Thyroid gland (tissue), 4 donors: Measurements from ENCODE around the gene CSMD2.

ENCODE experiments used
- POLR2A ChIP-seq, 2 donors: fragments of 450-650 bp; IDR thresholded peaks; one replicate each; pipeline ENCODE4 v1.6.1; 2017; ENCODE audit warnings: antibody characterized with exemption in 2 of 2, mild to moderate bottlenecking in 2 of 2, moderate library complexity in 1 of 2
- TF ChIP-seq, protein P1 (sequence below), 6 experiments: fragments of 200-600 bp in 3 of 6; fragments of 450-650 bp in 3 of 6; sonication (generic) in 3 of 6; IDR thresholded peaks; one replicate each; pipeline ENCODE4 v1.5.1; 2016 to 2019; ENCODE audit warnings: antibody characterized with exemption in 6 of 6, mild to moderate bottlenecking in 2 of 6, inconsistent platforms in 1 of 6, moderate library complexity in 1 of 6

DNA sequence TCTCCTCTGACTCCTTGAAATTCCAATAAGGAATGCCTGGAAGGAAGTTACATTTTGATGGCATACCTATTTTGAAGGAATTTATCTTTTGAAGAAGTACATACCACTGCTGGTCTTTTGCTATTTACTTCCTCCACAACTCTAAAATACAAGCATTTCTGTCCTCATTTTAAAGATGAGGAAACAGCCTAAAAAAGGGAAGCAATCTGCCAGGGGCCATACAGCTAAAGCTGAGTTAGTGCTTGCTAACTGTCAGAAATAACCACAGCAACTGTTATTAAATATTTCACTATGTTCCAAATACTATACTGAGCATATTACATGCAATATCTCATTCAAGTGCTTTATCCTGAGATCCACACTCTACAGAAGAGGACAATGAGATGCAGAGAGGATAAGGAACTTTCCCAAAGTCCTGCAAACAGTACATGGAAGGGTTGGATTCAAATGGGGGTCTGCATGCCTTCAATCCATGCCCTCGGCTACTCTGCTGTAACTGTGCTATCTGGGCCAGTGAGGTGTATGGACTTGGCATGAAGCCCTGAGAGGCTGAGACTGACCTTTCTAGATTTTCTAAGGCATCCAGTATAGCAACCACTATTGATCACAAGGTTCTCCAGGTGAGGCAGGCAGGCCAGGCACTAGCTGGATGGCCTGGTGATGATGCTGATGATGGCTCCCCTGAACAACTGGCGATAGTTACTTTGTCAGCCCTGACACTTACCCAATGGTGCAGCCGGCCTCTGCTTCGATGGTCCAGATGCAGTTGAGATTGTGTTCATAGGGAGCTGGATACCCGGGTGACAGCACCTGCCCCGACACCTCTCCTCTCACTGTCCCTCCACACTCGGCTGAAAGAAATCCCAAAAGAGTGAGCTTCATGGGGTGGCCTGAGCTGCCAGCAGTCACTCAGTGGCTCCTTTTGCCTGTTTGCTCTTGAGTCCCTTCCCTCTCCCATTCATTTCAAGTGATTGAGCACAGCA, 472.5 kb downstream of the CSMD2 start:
- no peak for TF ChIP-seq POLR2A (IDR thresholded peaks at IDR 0.05)
- TF ChIP-seq, protein P1, sequence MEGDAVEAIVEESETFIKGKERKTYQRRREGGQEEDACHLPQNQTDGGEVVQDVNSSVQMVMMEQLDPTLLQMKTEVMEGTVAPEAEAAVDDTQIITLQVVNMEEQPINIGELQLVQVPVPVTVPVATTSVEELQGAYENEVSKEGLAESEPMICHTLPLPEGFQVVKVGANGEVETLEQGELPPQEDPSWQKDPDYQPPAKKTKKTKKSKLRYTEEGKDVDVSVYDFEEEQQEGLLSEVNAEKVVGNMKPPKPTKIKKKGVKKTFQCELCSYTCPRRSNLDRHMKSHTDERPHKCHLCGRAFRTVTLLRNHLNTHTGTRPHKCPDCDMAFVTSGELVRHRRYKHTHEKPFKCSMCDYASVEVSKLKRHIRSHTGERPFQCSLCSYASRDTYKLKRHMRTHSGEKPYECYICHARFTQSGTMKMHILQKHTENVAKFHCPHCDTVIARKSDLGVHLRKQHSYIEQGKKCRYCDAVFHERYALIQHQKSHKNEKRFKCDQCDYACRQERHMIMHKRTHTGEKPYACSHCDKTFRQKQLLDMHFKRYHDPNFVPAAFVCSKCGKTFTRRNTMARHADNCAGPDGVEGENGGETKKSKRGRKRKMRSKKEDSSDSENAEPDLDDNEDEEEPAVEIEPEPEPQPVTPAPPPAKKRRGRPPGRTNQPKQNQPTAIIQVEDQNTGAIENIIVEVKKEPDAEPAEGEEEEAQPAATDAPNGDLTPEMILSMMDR (IDR thresholded peaks at IDR 0.05): no peak
